CD8-positive, alpha-beta memory T cell (primary cell): ENCODE data around the gene CLEC2L. TPM values are rescaled to one million over a fixed set of nuclear protein-coding genes. Genes with fewer than 3 reads are reported as not detected.
A peak's percentile ranks its signal among the peaks of the same experiment; 100 is the strongest.

Experiments
- CTCF ChIA-PET: fragments of 350-600 bp; sonication (Branson Sonifier 250); formaldehyde crosslinking; loops from one replicate; lab custom pipeline; 2021; ENCODE audit warnings: antibody characterized with exemption; lab: Charles Lee
- POLR2A ChIA-PET: fragments of 350-600 bp; sonication (Branson Sonifier 250); formaldehyde crosslinking; loops from one replicate; lab custom pipeline; 2021; ENCODE audit warnings: antibody characterized with exemption; lab: Charles Lee
- DNase-seq, 5 donors: peaks; one replicate each; pipeline versions ENCODE4 v3.0.0 to v3.0.0-alpha.2; 2020 to 2022; ENCODE audit warnings: mixed read lengths in 1 of 5
- H3K27ac ChIP-seq: one replicate; pipeline ENCODE4 v1.7.0; 2013; ENCODE audit warnings: low read depth, mild to moderate bottlenecking, low read length, moderate library complexity
- H3K27me3 ChIP-seq: 2 replicates; pipeline ENCODE4 v1.7.0; 2013; ENCODE audit warnings: low read length, mild to moderate bottlenecking; ENCODE audit not compliant: insufficient read depth, poor library complexity, severe bottlenecking
- H3K36me3 ChIP-seq: 2 replicates; pipeline ENCODE4 v1.7.0; 2013; ENCODE audit warnings: mild to moderate bottlenecking, low read length, moderate library complexity; ENCODE audit not compliant: insufficient read depth
- H3K4me1 ChIP-seq: 2 replicates; pipeline ENCODE4 v1.7.0; 2013; ENCODE audit warnings: mild to moderate bottlenecking, low read length, moderate library complexity; ENCODE audit not compliant: insufficient read depth
- H3K4me3 ChIP-seq: 2 replicates; pipeline ENCODE4 v1.7.0; 2013; ENCODE audit warnings: mild to moderate bottlenecking, low read length
- H3K9me3 ChIP-seq: 2 replicates; pipeline ENCODE4 v1.7.0; 2013; ENCODE audit warnings: mild to moderate bottlenecking, low read length
- H3K27ac Mint-ChIP-seq, 8 donors: one replicate each; pipeline ENCODE4 v1.8.0; 2020 to 2021; ENCODE audit warnings: mixed read lengths in 8 of 8, mild to moderate bottlenecking in 6 of 8, inconsistent platforms in 3 of 8, moderate library complexity in 3 of 8
- H3K27me3 Mint-ChIP-seq, 2 donors: one replicate each; pipeline ENCODE4 v1.8.0; 2020 to 2021; ENCODE audit warnings: mixed read lengths in 2 of 2, mild to moderate bottlenecking in 1 of 2, moderate library complexity in 1 of 2
- H3K36me3 Mint-ChIP-seq, 3 donors: one replicate each; pipeline ENCODE4 v1.8.0; 2020 to 2021; ENCODE audit warnings: mixed read lengths in 3 of 3, inconsistent platforms in 1 of 3, mild to moderate bottlenecking in 1 of 3
- H3K4me1 Mint-ChIP-seq, 3 donors: one replicate each; pipeline ENCODE4 v1.8.0; 2020 to 2021; ENCODE audit warnings: mixed read lengths in 3 of 3, inconsistent platforms in 1 of 3, mild to moderate bottlenecking in 1 of 3
- H3K4me3 Mint-ChIP-seq, 7 donors: one replicate each; pipeline ENCODE4 v1.8.0; 2020 to 2021; ENCODE audit warnings: mixed read lengths in 7 of 7, mild to moderate bottlenecking in 6 of 7, moderate library complexity in 4 of 7, inconsistent platforms in 2 of 7
- H3K9me3 Mint-ChIP-seq, 5 donors: one replicate each; pipeline ENCODE4 v1.8.0; 2020 to 2022; ENCODE audit warnings: mixed read lengths in 5 of 5, mild to moderate bottlenecking in 3 of 5, moderate library complexity in 2 of 5, inconsistent platforms in 1 of 5
- polyA plus RNA-seq: library from polyadenylated mRNA; unstranded; fragments of 300-500 nt; fragmentation: Illumina TruSeq; gene quantifications from one replicate; pipeline ENCODE4 v1.2.3, GENCODE V29; 2021
- total RNA-seq, 2 experiments: library from RNA; stranded (reverse); gene quantifications; one replicate each; pipeline ENCODE4 v1.2.3, GENCODE V29; 2021

CLEC2L gene
- total and polyA plus RNA-seq, 3 experiments from 2014 or later = not detected

GRCh38 chr7:139487366-139488080, 36.0 kb upstream of the CLEC2L start:
- Histone ChIP-seq H3K27ac (no peak overlapping the region), H3K27me3 (peaks cover 5% of the 10 kb centered on the region), H3K9me3 (no peaks in the 10 kb centered on the region), H3K36me3 (no peaks in the 10 kb centered on the region), H3K4me1 (no peaks in the 10 kb centered on the region), H3K4me3 (no peak overlapping the region)
- H3K9me3 Mint-ChIP-seq = peaks cover 4 to 12% (median 7%) of the 10 kb centered on the region in 5 donors
- no peak overlapping the region for H3K4me3 Mint-ChIP-seq
- H3K27ac Mint-ChIP-seq = no peak overlapping the region
- DNase-seq = no peak
- H3K27me3 Mint-ChIP-seq = peaks cover 14 to 36% of the 10 kb centered on the region in 2 donors
- CTCF ChIA-PET = no interaction called here
- H3K4me1 Mint-ChIP-seq = peaks cover 3 to 5% (median 4%) of the 10 kb centered on the region in 3 donors
- H3K36me3 Mint-ChIP-seq = peaks cover 0 to 11% (median 0%) of the 10 kb centered on the region in 3 donors
- POLR2A ChIA-PET = no interaction called here

DNA sequence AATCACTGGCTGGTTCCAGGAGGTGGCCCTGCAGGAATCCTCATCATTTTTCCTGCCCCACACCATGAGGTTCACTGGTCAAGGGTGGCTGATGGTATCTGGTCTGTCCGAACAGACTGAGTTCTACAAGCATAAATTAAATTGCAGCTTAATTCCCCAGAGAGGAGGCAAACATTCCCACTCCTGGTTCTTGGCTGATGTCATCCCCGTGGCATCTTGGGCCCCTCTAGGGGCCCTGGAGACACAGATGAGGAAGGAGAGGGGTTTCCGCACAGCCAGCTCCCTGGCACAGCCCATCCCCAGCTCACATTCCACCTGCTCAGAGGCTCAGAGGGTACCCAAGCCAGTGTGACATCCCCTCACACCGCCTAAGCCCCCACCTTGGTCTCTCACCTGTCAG, 34.7 kb upstream of the CLEC2L start:
- Histone ChIP-seq H3K27ac (no peak overlapping the region), H3K4me1 (no peaks in the 10 kb centered on the region), H3K4me3 (no peak overlapping the region), H3K36me3 (no peaks in the 10 kb centered on the region), H3K9me3 (no peaks in the 10 kb centered on the region), H3K27me3 (peaks cover 2% of the 10 kb centered on the region)
- H3K36me3 Mint-ChIP-seq = peaks cover 0 to 11% (median 0%) of the 10 kb centered on the region in 3 donors
- no peak overlapping the region for H3K4me3 Mint-ChIP-seq
- POLR2A ChIA-PET = no interaction called here
- H3K27me3 Mint-ChIP-seq = peaks cover 14 to 35% of the 10 kb centered on the region in 2 donors
- peaks cover 5 to 19% (median 12%) of the 10 kb centered on the region in 5 donors for H3K9me3 Mint-ChIP-seq
- DNase-seq = no peak
- no peak overlapping the region for H3K27ac Mint-ChIP-seq
- CTCF ChIA-PET = no interaction called here
- H3K4me1 Mint-ChIP-seq = peaks cover 2 to 4% (median 3%) of the 10 kb centered on the region in 3 donors

- DNase-seq = no peak
- H3K27ac Mint-ChIP-seq = no peak overlapping the region
- H3K4me3 Mint-ChIP-seq = no peak overlapping the region
- H3K27me3 Mint-ChIP-seq = peaks cover 9 to 25% of the 10 kb centered on the region in 2 donors
- Histone ChIP-seq H3K27ac (no peak overlapping the region), H3K4me3 (no peak overlapping the region), H3K36me3 (no peaks in the 10 kb centered on the region), H3K27me3 (no peaks in the 10 kb centered on the region), H3K4me1 (no peaks in the 10 kb centered on the region), H3K9me3 (no peaks in the 10 kb centered on the region)
- H3K9me3 Mint-ChIP-seq = peaks cover 5 to 19% (median 12%) of the 10 kb centered on the region in 5 donors
- peaks cover 0 to 11% (median 0%) of the 10 kb centered on the region in 3 donors for H3K36me3 Mint-ChIP-seq
- H3K4me1 Mint-ChIP-seq = no peaks in the 10 kb centered on the region
- ChIA-PET POLR2A (no interaction called here), CTCF (no interaction called here)
Observed at GRCh38 chr7:139490130-139490529, 33.4 kb upstream of the CLEC2L start.

DNA sequence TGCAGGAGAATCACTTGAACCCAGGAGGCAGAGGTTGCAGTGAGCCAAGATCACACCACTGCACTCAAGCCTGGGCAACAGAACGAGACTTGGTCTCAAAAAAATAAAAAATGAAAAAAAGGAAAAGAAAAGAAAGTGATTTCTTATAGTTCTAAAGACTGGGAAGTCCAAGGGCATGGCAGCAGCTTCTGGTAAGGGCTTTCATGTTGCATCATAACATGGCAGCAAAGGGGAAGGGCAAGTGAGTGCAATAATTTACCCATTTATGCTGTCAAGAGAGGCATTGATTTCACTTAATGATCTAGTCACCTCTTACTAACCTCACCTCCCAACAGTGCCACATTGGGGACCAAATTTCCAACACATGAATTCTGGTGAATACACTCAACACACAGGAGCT, 31.2 kb upstream of the CLEC2L start:
- Histone ChIP-seq H3K9me3 (no peaks in the 10 kb centered on the region), H3K4me3 (no peak overlapping the region), H3K36me3 (no peaks in the 10 kb centered on the region), H3K27me3 (no peaks in the 10 kb centered on the region), H3K4me1 (no peaks in the 10 kb centered on the region), H3K27ac (no peak overlapping the region)
- Mint-ChIP-seq H3K9me3 (peaks cover 5 to 19% (median 12%) of the 10 kb centered on the region in 5 donors), H3K36me3 (peaks cover 0 to 11% (median 0%) of the 10 kb centered on the region in 3 donors), H3K27me3 (peaks cover 3 to 10% of the 10 kb centered on the region in 2 donors), H3K4me1 (no peaks in the 10 kb centered on the region), H3K27ac (no peak overlapping the region), H3K4me3 (no peak overlapping the region)
- no peak for DNase-seq
- CTCF ChIA-PET = interaction anchor here (1.7 kb wide), 1 partner anchor 8 kb away, joined by 6 read pairs; no protein-coding TSS in a partner anchor
- POLR2A ChIA-PET = no interaction called here

GRCh38 chr7:139494835-139495579, 28.5 kb upstream of the CLEC2L start:
- Mint-ChIP-seq H3K27ac (peak overlapping the region in 1 of 8 donors; percentile 12), H3K4me3 (no peak overlapping the region), H3K36me3 (peaks cover 0 to 11% (median 0%) of the 10 kb centered on the region in 3 donors), H3K4me1 (peaks cover 2 to 3% (median 3%) of the 10 kb centered on the region in 3 donors), H3K9me3 (peaks cover 5 to 19% (median 12%) of the 10 kb centered on the region in 5 donors), H3K27me3 (peaks cover 6 to 7% of the 10 kb centered on the region in 2 donors)
- POLR2A ChIA-PET = no interaction called here
- Histone ChIP-seq H3K9me3 (no peaks in the 10 kb centered on the region), H3K4me3 (no peak overlapping the region), H3K36me3 (no peaks in the 10 kb centered on the region), H3K4me1 (no peaks in the 10 kb centered on the region), H3K27me3 (no peaks in the 10 kb centered on the region), H3K27ac (no peak overlapping the region)
- CTCF ChIA-PET = no interaction called here
- no peak for DNase-seq

GRCh38 chr7:139495580-139496125, 27.8 kb upstream of the CLEC2L start:
- DNase-seq = no peak
- Mint-ChIP-seq H3K27me3 (peaks cover 6 to 9% of the 10 kb centered on the region in 2 donors), H3K36me3 (peaks cover 0 to 11% (median 0%) of the 10 kb centered on the region in 3 donors), H3K4me1 (peaks cover 3 to 6% (median 5%) of the 10 kb centered on the region in 3 donors), H3K27ac (no peak overlapping the region), H3K9me3 (peaks cover 5 to 19% (median 12%) of the 10 kb centered on the region in 5 donors), H3K4me3 (no peak overlapping the region)
- Histone ChIP-seq H3K4me1 (no peaks in the 10 kb centered on the region), H3K9me3 (no peaks in the 10 kb centered on the region), H3K27ac (no peak overlapping the region), H3K4me3 (no peak overlapping the region), H3K27me3 (no peaks in the 10 kb centered on the region), H3K36me3 (no peaks in the 10 kb centered on the region)
- CTCF ChIA-PET = no interaction called here
- POLR2A ChIA-PET = no interaction called here

DNA sequence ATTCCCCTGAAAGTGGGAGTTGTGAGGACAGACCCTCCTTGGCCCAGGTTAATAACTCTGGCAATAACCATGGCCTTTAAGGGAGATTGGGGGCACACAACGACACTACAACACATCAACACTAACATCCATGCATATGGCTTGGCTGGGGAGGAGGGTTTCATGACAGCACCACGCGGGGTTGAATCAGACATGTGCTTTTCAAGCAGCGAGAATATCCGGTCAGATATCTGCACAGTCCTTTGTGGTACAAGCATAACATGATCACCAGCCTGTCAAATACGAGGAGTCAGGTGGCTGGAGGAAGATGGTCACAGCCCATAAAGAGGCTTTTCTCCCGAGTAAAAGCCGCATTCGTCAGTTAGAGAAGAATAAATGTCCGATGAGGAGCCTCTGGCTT, 27.0 kb upstream of the CLEC2L start:
- Mint-ChIP-seq H3K9me3 (peaks cover 5 to 14% (median 11%) of the 10 kb centered on the region in 5 donors), H3K27ac (no peak overlapping the region), H3K4me1 (peaks cover 3 to 6% (median 5%) of the 10 kb centered on the region in 3 donors), H3K36me3 (peaks cover 0 to 5% (median 0%) of the 10 kb centered on the region in 3 donors), H3K27me3 (peaks cover 6 to 9% of the 10 kb centered on the region in 2 donors), H3K4me3 (peak overlapping the region in 1 of 7 donors; percentile 28)
- no peaks in the 10 kb centered on the region for H3K36me3 ChIP-seq
- H3K27ac ChIP-seq = no peak overlapping the region
- no peaks in the 10 kb centered on the region for H3K27me3 ChIP-seq
- DNase-seq = no peak
- POLR2A ChIA-PET = no interaction called here
- CTCF ChIA-PET = no interaction called here
- no peaks in the 10 kb centered on the region for H3K9me3 ChIP-seq
- H3K4me3 ChIP-seq = no peak overlapping the region
- no peaks in the 10 kb centered on the region for H3K4me1 ChIP-seq
